MM.1S (cell line): ENCODE data around the gene RNF152.

Experiments used
- EZH2 ChIP-seq: fragments of 300-600 bp; sonication (generic); optimal IDR thresholded peaks from 2 replicates; pipeline ENCODE3; 2017; ENCODE audit warnings: low read depth, mild to moderate bottlenecking, antibody characterized with exemption, low read length, mixed read lengths
- EZH2phosphoT487 ChIP-seq: fragments of 300-600 bp; sonication (generic); IDR thresholded peaks from 2 replicates; pipeline ENCODE4 v1.6.1; 2018; ENCODE audit warnings: antibody characterized with exemption, low read length

- TF ChIP-seq EZH2 (no peak), EZH2phosphoT487 (no peak)
These were observed 2.5 kb downstream of the RNF152 start for GRCh38 chr18:61890344-61890743.
